K562 (cell line): ENCODE results near the gene SLC1A1. TPM values are rescaled to one million over a fixed set of nuclear protein-coding genes. Genes with fewer than 3 reads are reported as not detected.

ENCODE experiments used
- ARID3A ChIP-seq: IDR thresholded peaks from 2 replicates; pipeline ENCODE4 v1.6.1; 2012; ENCODE audit warnings: low read depth, low read length, improper control_type of control experiment, borderline replicate concordance
- CTCF ChIP-seq, 3 experiments: IDR thresholded peaks in 2 of 3; conservative IDR thresholded peaks in 1 of 3; 2 replicates each; pipeline ENCODE4 v1.5.1; 2011 to 2012; ENCODE audit warnings: low read length in 3 of 3, mild to moderate bottlenecking in 3 of 3, control low read depth in 2 of 3, improper control_type of control experiment in 1 of 3, inconsistent platforms in 1 of 3, low read depth in 1 of 3, mixed read lengths in 1 of 3, moderate library complexity in 1 of 3; ENCODE audit not compliant: insufficient read depth in 2 of 3
- EGR1 ChIP-seq: fragments of 450-650 bp; conservative IDR thresholded peaks from 2 replicates; pipeline ENCODE4 v1.6.1; 2017; ENCODE audit warnings: mild to moderate bottlenecking
- FOSL1 ChIP-seq: fragments of 200-800 bp; sonication (Bioruptor generic); conservative IDR thresholded peaks from 2 replicates; pipeline ENCODE4 v1.6.1; 2016; ENCODE audit warnings: missing genetic modification characterization, missing compliant biosample characterization
- HMGXB4 ChIP-seq: sonication (generic); formaldehyde crosslinking; IDR thresholded peaks from 2 replicates; pipeline ENCODE4 v1.8.1; 2023; ENCODE audit warnings: mild to moderate bottlenecking, missing genetic modification reagents
- MAFG ChIP-seq: fragments of 450-650 bp; conservative IDR thresholded peaks from 2 replicates; pipeline ENCODE4 v1.6.1; 2016; ENCODE audit warnings: missing genetic modification characterization, missing compliant biosample characterization
- RAD21 ChIP-seq, 2 experiments: fragments of 250-450 bp in 1 of 2; fragments of 450-650 bp in 1 of 2; sonication (Bioruptor Pico) in 1 of 2; formaldehyde crosslinking in 1 of 2; IDR thresholded peaks in 1 of 2; conservative IDR thresholded peaks in 1 of 2; 2 replicates each; pipeline versions ENCODE4 v1.4.0 to v1.8.0; 2020 to 2022; ENCODE audit warnings: mild to moderate bottlenecking in 2 of 2, moderate library complexity in 1 of 2
- REST ChIP-seq, 2 experiments: fragments of 450-650 bp; formaldehyde crosslinking in 1 of 2; IDR thresholded peaks; 2 replicates each; pipeline versions ENCODE4 v1.4.0 to v1.6.1; 2014 to 2020; ENCODE audit warnings: mild to moderate bottlenecking in 2 of 2, borderline replicate concordance in 1 of 2, low read depth in 1 of 2
- SMC3 ChIP-seq: conservative IDR thresholded peaks from 2 replicates; pipeline ENCODE4 v1.6.1; 2011; ENCODE audit warnings: low read depth, low read length, improper control_type of control experiment; ENCODE audit not compliant: insufficient read depth
- TARDBP ChIP-seq: fragments of 450-650 bp; IDR thresholded peaks from 2 replicates; pipeline ENCODE4 v1.6.1; 2016
- TCFL5 ChIP-seq: fragments of 250-450 bp; sonication (Bioruptor Pico); conservative IDR thresholded peaks from 2 replicates; pipeline ENCODE4 v1.6.1; 2021; ENCODE audit warnings: mild to moderate bottlenecking, moderate library complexity, matching md5 sums
- polyA plus RNA-seq, 8 experiments: library from polyadenylated mRNA; depleted of rRNA in 4 of 8; stranded (reverse) in 5 of 8; unstranded in 3 of 8; fragments of >200 nt; fragmentation: Nextera tagmentation in 2 of 8; fragmentation: Illumina TruSeq in 1 of 8; extraction: Ambion mirVana in 2 of 8; extraction: Trizol in 1 of 8; gene quantifications; 2 replicates each; pipeline versions ENCODE4 v1.2.1 to v1.2.3, GENCODE V29; 2011 to 2014; ENCODE audit warnings: inconsistent platforms in 1 of 8, missing spikeins in 1 of 8
- total RNA-seq, 7 experiments: library from RNA; depleted of rRNA in 6 of 7; stranded (reverse); fragments of >200 nt in 6 of 7; fragmentation: Illumina TruSeq in 2 of 7; extraction: Trizol in 2 of 7; gene quantifications; 2 replicates each; pipeline versions ENCODE4 v1.2.1 to v1.2.3, GENCODE V29; 2011 to 2021; ENCODE audit warnings: low replicate concordance in 1 of 7

Gene SLC1A1
- total and polyA plus RNA-seq, 9 of the 15 experiments (the other 6 are each of a cell fraction or from before 2014, with no cell fraction given), result 0.11 to 0.16 TPM; not detected in 7

GRCh38 chr9:4548811-4549725, 58.8 kb downstream of the SLC1A1 start (continued):
- TF ChIP-seq HMGXB4 (CRISPR knock-in tag) (no peak), TARDBP (no peak), SMC3 (peak; percentile 44), REST (IDR thresholded peaks at IDR 0.05; ENCODE audit: borderline replicate concordance) (peak; percentile 6; the same call in 1 of the 2 replicates), REST (CRISPR knock-in tag; IDR thresholded peaks at IDR 0.05; ENCODE audit: low read depth) (no peak), ARID3A (no peak), CTCF (IDR thresholded peaks at IDR 0.05 in 2 of 3, conservative IDR thresholded peaks at IDR 0.05 in 1 of 3; ENCODE audit: insufficient read depth in 2 of 3, low read depth in 1 of 3, low read length in 3 of 3) (peak; percentile 51 to 64 (median 51)), FOSL1 (tag) (no peak), TCFL5 (no peak), RAD21 (CRISPR knock-in tag; conservative IDR thresholded peaks at IDR 0.05 in 1 of 2, IDR thresholded peaks at IDR 0.05 in 1 of 2) (peak; percentile 17 to 46; a peak in 3 of 4 replicates), EGR1 (0 out of 2 replicates have a peak, but pooled peaks have one; percentile 18), MAFG (no peak)
